Peyer's patch (tissue), 4 donors: ENCODE measurements around the gene OR5V1. TPM values are rescaled to one million over a fixed set of nuclear protein-coding genes. Genes with fewer than 3 reads are reported as not detected.

ENCODE experiments used
- DNase-seq, 3 donors: peaks; one replicate each; pipeline ENCODE4 v3.0.0-alpha.2; 2017 to 2019
- H3K27ac ChIP-seq, 4 donors: fragments of 200-600 bp; sonication (generic); one replicate each; pipeline ENCODE4 v1.5.1; 2016 to 2019
- H3K27me3 ChIP-seq, 2 donors: fragments of 200-600 bp; sonication (generic); one replicate each; pipeline ENCODE4 v1.5.1; 2019
- H3K36me3 ChIP-seq, 3 donors: fragments of 200-600 bp; sonication (generic); one replicate each; pipeline ENCODE4 v1.5.1; 2016 to 2019
- H3K4me1 ChIP-seq, 4 donors: fragments of 200-600 bp; sonication (generic); one replicate each; pipeline ENCODE4 v1.5.1; 2016 to 2019
- H3K4me3 ChIP-seq, 4 donors: fragments of 200-600 bp; sonication (generic); 1 replicate in 3 of 4; 2 replicates in 1 of 4; pipeline ENCODE4 v1.5.1; 2016 to 2019; ENCODE audit warnings: mild to moderate bottlenecking in 1 of 4
- H3K9me3 ChIP-seq, 4 donors: fragments of 200-600 bp; sonication (generic); one replicate each; pipeline ENCODE4 v1.5.1; 2016 to 2019; ENCODE audit warnings: mild to moderate bottlenecking in 1 of 4
- CTCF ChIP-seq, 6 experiments: fragments of 450-650 bp in 4 of 6; fragments of 200-600 bp in 2 of 6; sonication (generic) in 1 of 6; IDR thresholded peaks; one replicate each; pipeline ENCODE4 v1.5.1; 2017 to 2019; ENCODE audit warnings: antibody characterized with exemption in 6 of 6, mild to moderate bottlenecking in 3 of 6, moderate library complexity in 1 of 6
- POLR2A ChIP-seq, 2 donors: fragments of 450-650 bp; IDR thresholded peaks; one replicate each; pipeline ENCODE4 v1.5.1; 2017; ENCODE audit warnings: antibody characterized with exemption in 2 of 2, mild to moderate bottlenecking in 2 of 2, moderate library complexity in 2 of 2
- total RNA-seq, 4 donors: library from RNA; depleted of rRNA; stranded (reverse); fragments of >200 nt; gene quantifications; one replicate each; pipeline ENCODE4 v1.1.0, GENCODE V29; 2016

The OR5V1 gene
- total RNA-seq: not detected

- no peaks in the 10 kb centered on the region for H3K9me3 ChIP-seq
- no peak within 1 kb of the TSS for H3K4me3 ChIP-seq
- TF ChIP-seq CTCF (IDR thresholded peaks at IDR 0.05): no peak
- TF ChIP-seq POLR2A (IDR thresholded peaks at IDR 0.05): no peak
- no peaks in the 10 kb centered on the region for H3K4me1 ChIP-seq
- DNase-seq: no peak
- no peak within 1 kb of the TSS for H3K27ac ChIP-seq
- H3K27me3 ChIP-seq: no peaks in the 10 kb centered on the region
- no peaks in the 10 kb centered on the region for H3K36me3 ChIP-seq
Measured at GRCh38 chr6:29368765-29369164, at the start of gene OR5V1. TSS of gene OR5V1 (minus strand) at chr6:29368865. CDS start at chr6:29356195, 12,670 bp downstream.

GRCh38 chr6:29414588-29414987 lies 45.9 kb upstream of the OR5V1 start, which contains the start of gene OR12D1:
TSS of gene OR12D1 (plus strand) at chr6:29414928.
- no peaks in the 10 kb centered on the region for H3K27me3 ChIP-seq
- no peaks in the 10 kb centered on the region for H3K4me1 ChIP-seq
- no peaks in the 10 kb centered on the region for H3K9me3 ChIP-seq
- H3K36me3 ChIP-seq: no peaks in the 10 kb centered on the region
- H3K4me3 ChIP-seq: no peak within 1 kb of the TSS
- TF ChIP-seq POLR2A (IDR thresholded peaks at IDR 0.05): no peak
- no peak for TF ChIP-seq CTCF (IDR thresholded peaks at IDR 0.05)
- H3K27ac ChIP-seq: no peak within 1 kb of the TSS
- no peak for DNase-seq

- H3K4me3 ChIP-seq: no peak overlapping the region
- no peak for DNase-seq
- no peak overlapping the region for H3K27ac ChIP-seq
- no peaks in the 10 kb centered on the region for H3K9me3 ChIP-seq
- no peaks in the 10 kb centered on the region for H3K27me3 ChIP-seq
- H3K36me3 ChIP-seq: no peaks in the 10 kb centered on the region
- no peaks in the 10 kb centered on the region for H3K4me1 ChIP-seq
- TF ChIP-seq POLR2A (IDR thresholded peaks at IDR 0.05) (no peak), CTCF (IDR thresholded peaks at IDR 0.05) (no peak)
Measured at GRCh38 chr6:29403801-29404200, 35.1 kb upstream of the OR5V1 start.

GRCh38 chr6:29399525-29399924 lies 30.9 kb upstream of the OR5V1 start:
- Histone ChIP-seq H3K36me3 (no peaks in the 10 kb centered on the region), H3K27ac (no peak overlapping the region), H3K4me3 (no peak overlapping the region), H3K9me3 (no peaks in the 10 kb centered on the region), H3K4me1 (no peaks in the 10 kb centered on the region), H3K27me3 (no peaks in the 10 kb centered on the region)
- TF ChIP-seq CTCF (IDR thresholded peaks at IDR 0.05): no peak
- TF ChIP-seq POLR2A (IDR thresholded peaks at IDR 0.05): no peak
- no peak for DNase-seq

- TF ChIP-seq POLR2A (IDR thresholded peaks at IDR 0.05): no peak
- no peak for TF ChIP-seq CTCF (IDR thresholded peaks at IDR 0.05)
- H3K36me3 ChIP-seq: no peaks in the 10 kb centered on the region
- no peaks in the 10 kb centered on the region for H3K9me3 ChIP-seq
- DNase-seq: no peak
- H3K4me3 ChIP-seq: no peak within 1 kb of the TSS
- no peaks in the 10 kb centered on the region for H3K27me3 ChIP-seq
- H3K27ac ChIP-seq: no peak within 1 kb of the TSS
- H3K4me1 ChIP-seq: no peaks in the 10 kb centered on the region
Measured at GRCh38 chr6:29395331-29395730, 26.7 kb upstream of the OR5V1 start, which contains the start of gene OR12D2. TSS of gene OR12D2 (plus strand) at chr6:29395631. CDS start at chr6:29396700, 1,069 bp downstream.

GRCh38 chr6:29388533-29388932 lies 19.9 kb upstream of the OR5V1 start:
- DNase-seq: no peak
- Histone ChIP-seq H3K36me3 (no peaks in the 10 kb centered on the region), H3K9me3 (no peaks in the 10 kb centered on the region), H3K27me3 (no peaks in the 10 kb centered on the region), H3K27ac (no peak overlapping the region), H3K4me3 (no peak overlapping the region), H3K4me1 (no peaks in the 10 kb centered on the region)
- TF ChIP-seq CTCF (IDR thresholded peaks at IDR 0.05) (no peak), POLR2A (IDR thresholded peaks at IDR 0.05) (no peak)
